Right lobe of liver (tissue), 6 donors: ENCODE data around the gene CDC123. TPM values are rescaled to one million over a fixed set of nuclear protein-coding genes. Genes with fewer than 3 reads are reported as not detected.
"Not testable (repeated sequence)": the region's sequence is repeated elsewhere in the genome, so short reads cannot be mapped to it uniquely, and the experiment has no call there.

Experiments
- ATAC-seq, 4 donors: fragments of 200-7000 bp; cut with Tn5 transposase; one replicate each; pipeline ENCODE4 v1.9.1; 2020; ENCODE audit warnings: mild to moderate bottlenecking in 4 of 4, moderate library complexity in 4 of 4
- DNase-seq, 3 donors: peaks; one replicate each; pipeline ENCODE4 v3.0.0-alpha.2; 2020
- H3K27ac ChIP-seq, 3 donors: fragments of 200-600 bp; one replicate each; pipeline ENCODE4 v1.8.0; 2022
- H3K27me3 ChIP-seq, 2 donors: fragments of 200-600 bp; one replicate each; pipeline ENCODE4 v1.8.0; 2022
- H3K36me3 ChIP-seq, 4 donors: fragments of 200-600 bp; sonication (generic) in 1 of 4; one replicate each; pipeline versions ENCODE4 v1.5.1 to v1.8.0; 2017 to 2022; ENCODE audit warnings: control low read depth in 1 of 4
- H3K4me1 ChIP-seq, 4 donors: fragments of 200-600 bp; sonication (generic) in 1 of 4; one replicate each; pipeline versions ENCODE4 v1.5.1 to v1.8.0; 2017 to 2022; ENCODE audit warnings: control low read depth in 1 of 4
- H3K4me3 ChIP-seq, 3 donors: fragments of 200-600 bp; one replicate each; pipeline ENCODE4 v1.8.0; 2022
- H3K9me3 ChIP-seq, 4 donors: fragments of 200-600 bp; sonication (generic) in 1 of 4; one replicate each; pipeline versions ENCODE4 v1.5.1 to v1.8.0; 2017 to 2022; ENCODE audit warnings: control low read depth in 1 of 4
- CTCF ChIP-seq, 4 donors: fragments of 200-600 bp in 3 of 4; fragments of 450-650 bp in 1 of 4; IDR thresholded peaks; one replicate each; pipeline versions ENCODE4 v1.5.1 to v1.8.0; 2016 to 2022; ENCODE audit warnings: antibody characterized with exemption in 4 of 4, mild to moderate bottlenecking in 2 of 4
- POLR2A ChIP-seq: fragments of 450-650 bp; IDR thresholded peaks from one replicate; pipeline ENCODE4 v1.6.1; 2017; ENCODE audit warnings: antibody characterized with exemption, mild to moderate bottlenecking
- WGBS: methylation state at CpG from one replicate; pipeline ENCODE4 v1.1.6; 2018; ENCODE audit warnings: low coverage, low lambda C conversion rate; ENCODE audit not compliant: insufficient coverage; ENCODE audit errors: missing lambda C conversion rate; 5-methylcytosine and 5-hydroxymethylcytosine counted together
- intact Hi-C, 2 donors: fragments of 100-400 bp; cut with DNase I; formaldehyde crosslinking; loops; one replicate each; pipeline versions ENCODE4 v1.11.2 to v1.14.1; 2022
- total RNA-seq, 6 experiments: library from RNA; depleted of rRNA in 2 of 6; stranded (reverse); fragments of >200 nt in 2 of 6; fragmentation: NEBNext Ultra II Directional in 3 of 6; extraction: Animal tissue kit (Norgen Biotek cat#: 25700) in 3 of 6; gene quantifications; one replicate each; pipeline versions ENCODE4 v1.1.0 to v1.2.4, GENCODE V29; 2016 to 2023
- donor health status: DM: no; HTN: yes; CAD: no.
- donor health status: DM: no; HTN: no; CAD: no.
- donor health status: DM: no; HTN: no; CAD: no.
- donor health status: DM: no; HTN: yes; CAD: no.
- donor health status: DM: no; HTN: yes; CAD: no.

Gene CDC123
- total RNA-seq, 6 experiments from 2014 or later: 29.5 to 46.3 (median 33.0) TPM

- TF ChIP-seq CTCF (IDR thresholded peaks at IDR 0.05) (no peak), POLR2A (no peak)
- Histone ChIP-seq H3K36me3 (peaks cover 0 to 22% (median 4%) of the 10 kb centered on the region in 4 donors), H3K9me3 (no peaks in the 10 kb centered on the region), H3K27ac (no peak overlapping the region), H3K4me3 (no peak overlapping the region), H3K4me1 (no peaks in the 10 kb centered on the region), H3K27me3 (no peaks in the 10 kb centered on the region)
- ATAC-seq: no peak
- peak in 1 of 3 donors; percentile 29 for DNase-seq
- intact Hi-C loops: loop anchor here in 1 of 2 donors (10.0 kb wide), 1 partner anchor 215 kb away; no protein-coding TSS in a partner anchor
- 84% methylated on average over 10 of the region's 10 CpGs for WGBS
These were observed 54.2 kb downstream of the CDC123 start for GRCh38 chr10:12250181-12250580.

- not testable (repeated sequence) for H3K4me3 ChIP-seq, H3K27ac ChIP-seq, H3K4me1 ChIP-seq, H3K9me3 ChIP-seq, H3K27me3 ChIP-seq, ATAC-seq
- peak in 1 of 3 donors; percentile 8 for DNase-seq
- WGBS: 100% methylated on average over 3 of the region's 5 CpGs
- intact Hi-C loops: loop anchor here in 1 of 2 donors (10.0 kb wide), 1 partner anchor 214 kb away; no protein-coding TSS in a partner anchor
- H3K36me3 ChIP-seq: peaks cover 0 to 20% (median 4%) of the 10 kb centered on the region in 4 donors
These were observed 54.7 kb downstream of the CDC123 start for GRCh38 chr10:12250702-12251101.

GRCh38 chr10:12251581-12251980, 55.6 kb downstream of the CDC123 start:
- Histone ChIP-seq H3K27me3 (no peaks in the 10 kb centered on the region), H3K4me3 (no peak overlapping the region), H3K9me3 (no peaks in the 10 kb centered on the region), H3K36me3 (peaks cover 0 to 13% (median 3%) of the 10 kb centered on the region in 4 donors), H3K4me1 (no peaks in the 10 kb centered on the region), H3K27ac (no peak overlapping the region)
- intact Hi-C loops: loop anchor here in 1 of 2 donors (10.0 kb wide), 1 partner anchor 213 kb away; no protein-coding TSS in a partner anchor
- TF ChIP-seq POLR2A (no peak), CTCF (IDR thresholded peaks at IDR 0.05) (no peak)
- no peak for ATAC-seq
- WGBS: 94% methylated on average over 5 of the region's 5 CpGs
- DNase-seq: peak in 1 of 3 donors; percentile 13

GRCh38 chr10:12252882-12253546, 57.0 kb downstream of the CDC123 start:
- H3K27me3 ChIP-seq: no peaks in the 10 kb centered on the region
- no peak overlapping the region for H3K27ac ChIP-seq
- no peaks in the 10 kb centered on the region for H3K4me1 ChIP-seq
- peak in 1 of 3 donors; percentile 4 for DNase-seq
- H3K9me3 ChIP-seq: no peaks in the 10 kb centered on the region
- ATAC-seq: peak; percentile 29 to 44 (median 35)
- WGBS: 85% methylated on average over 13 of the region's 13 CpGs
- TF ChIP-seq POLR2A (no peak), CTCF (IDR thresholded peaks at IDR 0.05) (peak in 3 of 4 donors; percentile 4 to 31 (median 20))
- H3K36me3 ChIP-seq: peaks cover 0 to 13% (median 0%) of the 10 kb centered on the region in 4 donors
- no peak overlapping the region for H3K4me3 ChIP-seq
- intact Hi-C loops: loop anchor here in 1 of 2 donors (10.0 kb wide), 1 partner anchor 212 kb away; no protein-coding TSS in a partner anchor

GRCh38 chr10:12255048-12255447, 59.1 kb downstream of the CDC123 start:
- no peaks in the 10 kb centered on the region for H3K27me3 ChIP-seq
- no peak overlapping the region for H3K4me3 ChIP-seq
- intact Hi-C loops: loop anchor here in 1 of 2 donors (10.0 kb wide), 1 partner anchor 210 kb away; no protein-coding TSS in a partner anchor
- no peaks in the 10 kb centered on the region for H3K4me1 ChIP-seq
- H3K27ac ChIP-seq: no peak overlapping the region
- ATAC-seq (no peak), DNase-seq (no peak)
- peaks cover 0 to 2% (median 0%) of the 10 kb centered on the region in 4 donors for H3K36me3 ChIP-seq
- WGBS: 86% methylated on average over 1 of the region's 1 CpG
- no peak for TF ChIP-seq POLR2A
- TF ChIP-seq CTCF (IDR thresholded peaks at IDR 0.05): no peak
- no peaks in the 10 kb centered on the region for H3K9me3 ChIP-seq
